ENCODE measurements around the gene CREB3L1. TPM values are rescaled to one million over a fixed set of nuclear protein-coding genes. Genes with fewer than 3 reads are reported as not detected.

Gene CREB3L1
- total and polyA plus RNA-seq, 2 of the 13 experiments (the other 11 are each of a cell fraction or from before 2014, with no cell fraction given): not detected

DNA sequence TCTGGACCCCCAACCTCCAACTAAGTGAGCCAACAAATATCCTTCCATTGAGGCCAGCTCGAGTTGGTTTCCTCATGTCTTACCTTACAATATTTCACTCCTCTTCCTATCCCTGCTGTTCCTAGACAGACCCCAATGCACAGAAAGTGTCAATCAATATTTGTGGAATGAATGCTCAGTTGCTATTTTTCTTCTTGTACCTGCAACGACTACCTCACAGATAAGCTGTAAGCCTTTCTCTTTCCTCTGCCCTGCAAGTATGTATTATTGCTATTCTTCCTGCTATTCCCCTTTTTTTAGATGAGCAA is 26.8 kb upstream of the CREB3L1 start:
- no peak overlapping the region for H3K4me2 ChIP-seq (ENCODE audit: low read depth, low read length)
- POLR2A ChIA-PET: no interaction called here

More for the DNA sequence above, 26.8 kb upstream of the CREB3L1 start:
- CTCF ChIA-PET (ENCODE audit: low intra/inter-chr PET ratio, low total read pairs): interaction anchor here (0.6 kb wide), 1 partner anchor 65 kb away, joined by 3 read pairs; no protein-coding TSS in a partner anchor
- Histone ChIP-seq H3K4me1 (ENCODE audit: insufficient read depth, low read length) (peaks cover 57% of the 10 kb centered on the region), H3K9ac (ENCODE audit: insufficient read depth, low read depth, low read length) (no peak overlapping the region), H3K27ac (ENCODE audit: extremely low read length, insufficient read depth, low read length) (no peak overlapping the region), H3K36me3 (replicated peaks in 1 of 2; ENCODE audit: control insufficient read depth in 1 of 2, insufficient read depth in 2 of 2, low read length in 2 of 2) (no peaks in the 10 kb centered on the region), H2AFZ (ENCODE audit: low read length) (no peak overlapping the region), H3K9me3 (ENCODE audit: low read length) (no peaks in the 10 kb centered on the region), H3K27me3 (ENCODE audit: control insufficient read depth in 1 of 2, insufficient read depth in 2 of 2, low read length in 2 of 2) (peaks cover 9 to 31% of the 10 kb centered on the region in 2 experiments; a peak in 3 of 5 replicates), H3K79me2 (ENCODE audit: insufficient read depth, low read length) (no peaks in the 10 kb centered on the region), H4K20me1 (ENCODE audit: insufficient read depth, low read length) (no peaks in the 10 kb centered on the region), H3K4me3 (replicated peaks in 1 of 3; ENCODE audit: insufficient read depth in 1 of 3, low read depth in 2 of 3, low read length in 3 of 3) (no peak overlapping the region)
- ATAC-seq (no peak), DNase-seq (ENCODE audit: low spot score) (no peak), FAIRE-seq (no peak)
- intact Hi-C loops (cut with micrococcal nuclease; ENCODE audit: unreplicated experiment): no loop called here
- in situ Hi-C loops (cut with HindIII; ENCODE audit: extremely low pct_ligation_motif_present, low pct_unique_long_range_greater_than_20kb): loop anchor here (5.0 kb wide), 1 partner anchor 47 kb away; no protein-coding TSS in a partner anchor
- WGBS (ENCODE audit: low lambda C conversion rate): 33% methylated on average over 2 of the region's 2 CpGs
- no peak for TF ChIP-seq ATM (IDR thresholded peaks at IDR 0.05; ENCODE audit: borderline replicate concordance)
- TF ChIP-seq ZNF646 (CRISPR knock-in tag; IDR thresholded peaks at IDR 0.05): no peak
- TF ChIP-seq ZNF224 (CRISPR knock-in tag; IDR thresholded peaks at IDR 0.05): no peak
- no peak for TF ChIP-seq FOXM1 (CRISPR knock-in tag; IDR thresholded peaks at IDR 0.05)
- no peak for TF ChIP-seq CHD4 (IDR thresholded peaks at IDR 0.05; ENCODE audit: borderline replicate concordance, low read length)
- no peak for TF ChIP-seq GPN1 (CRISPR knock-in tag; IDR thresholded peaks at IDR 0.05; ENCODE audit: borderline replicate concordance)
- no TSS peak for BruUV-seq (replicated peaks)
